CD4-positive, alpha-beta memory T cell (primary cell): ENCODE data around the gene SPAG9. TPM values are rescaled to one million over a fixed set of nuclear protein-coding genes. Genes with fewer than 3 reads are reported as not detected.

Experiments used
- CTCF ChIA-PET: fragments of 350-600 bp; sonication (Branson Sonifier 250); formaldehyde crosslinking; loops from one replicate; lab custom pipeline; 2021; ENCODE audit warnings: inconsistent platforms; ENCODE audit not compliant: partially characterized antibody; lab: Charles Lee
- POLR2A ChIA-PET: fragments of 350-600 bp; sonication (Branson Sonifier 250); formaldehyde crosslinking; loops from one replicate; lab custom pipeline; 2021; ENCODE audit not compliant: partially characterized antibody; lab: Charles Lee
- DNase-seq, 5 donors: peaks; one replicate each; pipeline versions ENCODE4 v3.0.0 to v3.0.0-alpha.2; 2020 to 2022; ENCODE audit warnings: mixed read lengths in 1 of 5
- H3K27ac ChIP-seq: one replicate; pipeline ENCODE4 v1.7.0; 2013; ENCODE audit warnings: low read depth, low read length
- H3K27me3 ChIP-seq: 2 replicates; pipeline ENCODE4 v1.7.0; 2013; ENCODE audit warnings: mild to moderate bottlenecking, low read length, moderate library complexity; ENCODE audit not compliant: insufficient read depth
- H3K36me3 ChIP-seq: 2 replicates; pipeline ENCODE4 v1.7.0; 2013; ENCODE audit warnings: mild to moderate bottlenecking, low read length, moderate library complexity; ENCODE audit not compliant: insufficient read depth
- H3K4me1 ChIP-seq: 2 replicates; pipeline ENCODE4 v1.7.0; 2013; ENCODE audit warnings: mild to moderate bottlenecking, low read length, moderate library complexity; ENCODE audit not compliant: insufficient read depth
- H3K4me3 ChIP-seq, 2 donors: one replicate each; pipeline ENCODE4 v1.7.0; 2013; ENCODE audit warnings: low read length in 2 of 2, mild to moderate bottlenecking in 1 of 2
- H3K9me3 ChIP-seq, 2 donors: one replicate each; pipeline ENCODE4 v1.7.0; 2013; ENCODE audit warnings: low read length in 2 of 2, control low read depth in 1 of 2; ENCODE audit not compliant: control insufficient read depth in 1 of 2
- H3K27ac Mint-ChIP-seq, 7 donors: one replicate each; pipeline ENCODE4 v1.8.0; 2020 to 2021; ENCODE audit warnings: mixed read lengths in 7 of 7, mild to moderate bottlenecking in 6 of 7, inconsistent platforms in 3 of 7, moderate library complexity in 3 of 7
- H3K27me3 Mint-ChIP-seq, 2 donors: one replicate each; pipeline ENCODE4 v1.8.0; 2020 to 2021; ENCODE audit warnings: mixed read lengths in 2 of 2
- H3K36me3 Mint-ChIP-seq, 2 donors: one replicate each; pipeline ENCODE4 v1.8.0; 2020 to 2021; ENCODE audit warnings: mixed read lengths in 2 of 2, inconsistent platforms in 1 of 2, mild to moderate bottlenecking in 1 of 2
- H3K4me1 Mint-ChIP-seq, 4 donors: one replicate each; pipeline ENCODE4 v1.8.0; 2020 to 2021; ENCODE audit warnings: mixed read lengths in 4 of 4, mild to moderate bottlenecking in 1 of 4
- H3K4me3 Mint-ChIP-seq, 8 donors: one replicate each; pipeline ENCODE4 v1.8.0; 2020 to 2021; ENCODE audit warnings: mixed read lengths in 8 of 8, mild to moderate bottlenecking in 7 of 8, moderate library complexity in 6 of 8, inconsistent platforms in 3 of 8
- H3K9me3 Mint-ChIP-seq, 8 donors: one replicate each; pipeline ENCODE4 v1.8.0; 2020 to 2021; ENCODE audit warnings: mixed read lengths in 8 of 8, mild to moderate bottlenecking in 5 of 8, inconsistent platforms in 3 of 8, moderate library complexity in 1 of 8
- intact Hi-C: fragments of 100-400 bp; cut with micrococcal nuclease; formaldehyde crosslinking; loops from one replicate; pipeline ENCODE4 v1.15.1; 2023
- polyA plus RNA-seq, 2 donors: library from polyadenylated mRNA; unstranded; fragments of 300-500 nt; fragmentation: Illumina TruSeq; gene quantifications; one replicate each; pipeline ENCODE4 v1.2.3, GENCODE V29; 2021
- total RNA-seq, 2 experiments: library from RNA; stranded (reverse); gene quantifications; one replicate each; pipeline ENCODE4 v1.2.3, GENCODE V29; 2021

The SPAG9 gene
- total and polyA plus RNA-seq, 4 experiments from 2014 or later: 3.2 to 62.3 (median 36.0) TPM

DNA sequence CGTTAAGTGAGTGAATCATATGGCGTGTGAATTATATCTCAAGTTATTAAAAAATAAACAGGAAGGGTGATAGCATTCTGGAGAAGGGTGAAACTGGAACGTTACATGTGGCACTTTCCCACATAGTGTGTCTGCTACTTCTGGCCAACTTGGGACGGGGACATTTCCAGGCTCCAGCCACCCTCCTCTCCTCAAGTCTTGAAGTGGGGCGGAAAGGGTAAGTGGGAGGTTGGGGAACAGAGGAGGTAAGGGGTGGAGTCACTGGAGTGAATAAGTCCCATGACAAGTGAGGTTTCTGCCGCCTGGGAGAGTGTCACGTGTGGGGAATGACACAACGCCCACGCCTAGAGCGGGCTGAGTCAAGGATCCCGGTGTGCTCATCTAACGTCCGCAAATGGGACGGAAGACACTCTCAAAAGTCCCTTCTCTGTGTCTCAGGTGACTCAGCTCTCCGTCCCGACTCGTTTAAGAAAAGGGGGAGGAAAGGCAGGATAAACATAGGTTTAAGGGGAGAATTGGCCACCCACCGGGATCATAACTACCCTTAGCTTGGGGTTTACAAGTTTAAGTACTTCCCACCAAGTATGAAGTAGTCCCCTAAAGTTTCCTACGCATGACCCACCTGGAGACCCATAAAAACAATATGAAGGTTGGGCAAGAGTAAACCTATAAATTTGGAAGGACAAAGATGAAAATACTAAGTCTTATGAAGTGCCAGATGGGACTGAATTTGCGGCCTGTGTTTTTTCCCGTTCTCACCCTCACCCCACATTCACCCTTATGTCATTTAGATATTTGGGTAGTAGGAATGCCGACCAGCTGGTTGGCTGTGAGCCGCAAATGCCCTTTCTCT, 1.2 kb upstream of the SPAG9 start:
- peak overlapping the region; percentile 97 to 100 (median 100) for H3K27ac Mint-ChIP-seq
- peak; percentile 22 to 88 (median 26) for DNase-seq
- Histone ChIP-seq H3K27ac (peak overlapping the region; percentile 80), H3K4me3 (peak overlapping the region; percentile 77 to 86), H3K36me3 (no peaks in the 10 kb centered on the region), H3K4me1 (peaks cover 42% of the 10 kb centered on the region), H3K9me3 (no peaks in the 10 kb centered on the region), H3K27me3 (no peaks in the 10 kb centered on the region)
- H3K4me1 Mint-ChIP-seq: peaks cover 24 to 55% (median 35%) of the 10 kb centered on the region in 4 donors
- ChIA-PET POLR2A (interaction anchor here (0.8 to 3.5 kb wide), 15 partner anchors 7 to 580 kb away, joined by 3 to 47 read pairs (median 6); partner anchors contain the start of genes NME1, NME2, TOB1 and UTP18), CTCF (interaction anchor here (2.6 to 3.0 kb wide), 2 partner anchors 31 to 121 kb away, joined by 20 read pairs; partner anchors contain the start of gene NME1)
- H3K27me3 Mint-ChIP-seq: no peaks in the 10 kb centered on the region
- intact Hi-C loops: loop anchor here (1.0 to 2.0 kb wide), 3 partner anchors 31 to 255 kb away; partner anchors contain the start of genes MBTD1, NME1, TOB1 and UTP18
- no peaks in the 10 kb centered on the region for H3K9me3 Mint-ChIP-seq
- peaks cover 0 to 15% of the 10 kb centered on the region in 2 donors for H3K36me3 Mint-ChIP-seq
- H3K4me3 Mint-ChIP-seq: peak overlapping the region; percentile 94 to 99 (median 98)

DNA sequence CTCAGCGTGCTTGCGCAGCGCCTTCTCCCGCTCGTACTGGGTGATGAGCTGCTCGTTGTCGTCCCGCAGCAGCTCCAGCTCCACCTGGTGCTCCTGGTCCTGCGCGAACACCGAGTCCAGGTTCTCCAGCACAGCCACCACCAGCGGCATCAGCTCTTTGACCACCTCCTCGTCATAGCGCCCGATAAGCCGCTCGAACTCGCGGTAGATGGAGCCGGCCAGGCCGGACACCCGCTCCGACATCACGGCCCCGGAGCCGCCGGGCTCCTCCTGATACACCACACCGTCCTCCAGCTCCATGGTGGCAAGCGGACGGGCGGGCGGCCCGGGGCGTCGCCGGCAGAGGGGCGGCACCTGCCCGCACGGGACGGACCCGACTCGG, 320 bp downstream of the SPAG9 start:
- ChIA-PET POLR2A (interaction anchor here (0.7 to 3.5 kb wide), 24 partner anchors 9 to 260 kb away, joined by 3 to 47 read pairs (median 5); partner anchors contain the start of genes NME1, NME2, TOB1 and UTP18), CTCF (interaction anchor here (1.1 to 3.0 kb wide), 6 partner anchors 33 to 268 kb away, joined by 3 to 20 read pairs (median 4); partner anchors contain the start of gene NME1)
- Histone ChIP-seq H3K4me1 (peaks cover 54% of the 10 kb centered on the region), H3K9me3 (no peaks in the 10 kb centered on the region), H3K4me3 (peak overlapping the region; percentile 90 to 91), H3K27ac (peak overlapping the region; percentile 96), H3K36me3 (no peaks in the 10 kb centered on the region), H3K27me3 (no peaks in the 10 kb centered on the region)
- Mint-ChIP-seq H3K9me3 (no peaks in the 10 kb centered on the region), H3K27me3 (no peaks in the 10 kb centered on the region), H3K4me1 (peaks cover 28 to 70% (median 45%) of the 10 kb centered on the region in 4 donors), H3K27ac (peak overlapping the region; percentile 94 to 98 (median 97)), H3K4me3 (peak overlapping the region; percentile 86 to 98 (median 94)), H3K36me3 (peaks cover 0 to 15% of the 10 kb centered on the region in 2 donors)
- peak in 1 of 5 donors; percentile 64 for DNase-seq
- intact Hi-C loops: loop anchor here (2.0 kb wide), 1 partner anchor 254 kb away; the partner anchor contains the start of gene TOB1

GRCh38 chr17:51119415-51120356, 982 bp downstream of the SPAG9 start:
- no peaks in the 10 kb centered on the region for H3K27me3 Mint-ChIP-seq
- ChIA-PET POLR2A (interaction anchor here (0.7 to 3.5 kb wide), 22 partner anchors 18 to 259 kb away, joined by 3 to 47 read pairs (median 5); partner anchors contain the start of genes NME1, NME2, TOB1 and UTP18), CTCF (interaction anchor here (0.8 to 3.0 kb wide), 7 partner anchors 33 to 267 kb away, joined by 3 to 20 read pairs (median 4); partner anchors contain the start of gene NME1)
- Histone ChIP-seq H3K27me3 (no peaks in the 10 kb centered on the region), H3K4me1 (peaks cover 54% of the 10 kb centered on the region), H3K9me3 (no peaks in the 10 kb centered on the region), H3K4me3 (peak overlapping the region; percentile 90 to 91), H3K36me3 (no peaks in the 10 kb centered on the region), H3K27ac (peak overlapping the region; percentile 96)
- H3K36me3 Mint-ChIP-seq: peaks cover 0 to 15% of the 10 kb centered on the region in 2 donors
- peak; percentile 28 to 71 (median 41) for DNase-seq
- intact Hi-C loops: loop anchor here (2.0 to 10.0 kb wide), 2 partner anchors 55 to 253 kb away; partner anchors contain the start of gene TOB1
- peak overlapping the region; percentile 86 to 98 (median 94) for H3K4me3 Mint-ChIP-seq
- no peaks in the 10 kb centered on the region for H3K9me3 Mint-ChIP-seq
- H3K4me1 Mint-ChIP-seq: peaks cover 31 to 75% (median 48%) of the 10 kb centered on the region in 4 donors
- H3K27ac Mint-ChIP-seq: peak overlapping the region; percentile 94 to 98 (median 97)

DNA sequence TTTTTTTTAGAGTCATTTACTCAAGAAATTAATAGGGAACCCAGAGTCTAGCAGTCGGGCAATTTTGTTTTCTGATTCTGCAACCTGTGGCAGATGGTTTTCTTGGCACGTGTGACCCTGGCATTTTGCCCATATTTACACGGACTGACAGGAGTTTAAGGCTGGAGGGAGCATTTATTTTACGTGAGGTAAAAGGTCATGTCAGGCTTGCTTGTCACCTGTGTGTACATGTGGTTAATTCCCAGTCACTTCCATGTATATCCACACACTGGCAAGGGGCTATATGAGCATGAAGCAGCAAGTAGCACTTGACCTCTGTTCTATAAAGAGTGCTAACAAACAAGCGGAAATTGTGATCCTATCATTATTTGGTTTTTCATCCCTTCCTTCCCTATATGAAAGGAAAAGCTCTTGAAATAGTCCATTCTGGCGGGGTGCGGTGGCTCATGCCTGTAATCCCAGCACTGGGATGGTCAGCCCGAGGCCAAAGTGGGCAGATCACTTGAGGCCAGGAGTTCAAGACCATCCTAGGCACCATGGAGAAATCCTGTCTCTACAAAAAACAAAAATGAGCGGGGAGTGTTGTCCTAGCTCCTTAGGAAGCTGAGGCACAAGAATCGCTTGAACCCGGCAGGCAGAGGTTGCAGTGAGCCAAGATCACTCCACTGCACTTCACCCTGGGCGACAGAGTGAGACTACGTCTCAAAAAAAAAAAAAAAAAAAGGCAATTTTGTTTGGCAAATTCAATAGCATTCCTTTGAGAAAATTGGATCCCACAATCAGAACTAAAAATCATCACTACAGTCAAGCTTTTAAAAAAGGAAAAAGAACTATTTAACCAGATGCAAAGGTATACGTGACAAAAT, 2.1 kb downstream of the SPAG9 start:
- Histone ChIP-seq H3K27me3 (no peaks in the 10 kb centered on the region), H3K9me3 (no peaks in the 10 kb centered on the region), H3K4me1 (peaks cover 54% of the 10 kb centered on the region), H3K27ac (no peak overlapping the region), H3K36me3 (no peaks in the 10 kb centered on the region), H3K4me3 (no peak overlapping the region)
- intact Hi-C loops: loop anchor here (10.0 kb wide), 1 partner anchor 54 kb away; no protein-coding TSS in a partner anchor
- H3K9me3 Mint-ChIP-seq: no peaks in the 10 kb centered on the region
- no peaks in the 10 kb centered on the region for H3K27me3 Mint-ChIP-seq
- peaks cover 31 to 75% (median 48%) of the 10 kb centered on the region in 4 donors for H3K4me1 Mint-ChIP-seq
- ChIA-PET POLR2A (interaction anchor here (0.6 to 3.5 kb wide), 2 partner anchors 35 to 36 kb away, joined by 3 to 47 read pairs; partner anchors contain the start of gene NME1), CTCF (interaction anchor here (0.8 to 3.0 kb wide), 2 partner anchors 35 to 117 kb away, joined by 5 to 20 read pairs; partner anchors contain the start of gene NME1)
- H3K4me3 Mint-ChIP-seq: peak overlapping the region; percentile 86 to 98 (median 94)
- H3K36me3 Mint-ChIP-seq: peaks cover 0 to 15% of the 10 kb centered on the region in 2 donors
- peak overlapping the region; percentile 37 to 97 (median 82) for H3K27ac Mint-ChIP-seq
- DNase-seq: peak in 2 of 5 donors; percentile 2 to 11

- intact Hi-C loops: loop anchor here (10.0 kb wide), 1 partner anchor 50 kb away; no protein-coding TSS in a partner anchor
- Mint-ChIP-seq H3K9me3 (no peaks in the 10 kb centered on the region), H3K4me3 (peak overlapping the region in 1 of 8 donors; percentile 22), H3K36me3 (peaks cover 0 to 13% of the 10 kb centered on the region in 2 donors), H3K27me3 (no peaks in the 10 kb centered on the region), H3K4me1 (peaks cover 23 to 58% (median 33%) of the 10 kb centered on the region in 4 donors), H3K27ac (peak overlapping the region in 1 of 7 donors; percentile 35)
- CTCF ChIA-PET: interaction anchor here (0.6 to 0.9 kb wide), 3 partner anchors 15 to 263 kb away, joined by 3 read pairs; partner anchors contain the start of gene NME1
- Histone ChIP-seq H3K4me1 (peaks cover 40% of the 10 kb centered on the region), H3K27ac (no peak overlapping the region), H3K36me3 (no peaks in the 10 kb centered on the region), H3K4me3 (no peak overlapping the region), H3K9me3 (no peaks in the 10 kb centered on the region), H3K27me3 (no peaks in the 10 kb centered on the region)
- no peak for DNase-seq
- POLR2A ChIA-PET: interaction anchor here (0.7 to 1.4 kb wide), 2 partner anchors 37 to 38 kb away, joined by 3 to 4 read pairs; partner anchors contain the start of gene NME1
These were observed 5.5 kb downstream of the SPAG9 start for GRCh38 chr17:51115179-51115578.
